ENCODE measurements around the gene POLN.

The POLN gene

GRCh38 chr4:2043396-2044118, 198.4 kb downstream of the POLN start:
- ChIA-PET CTCF (no interaction called here), POLR2A (no interaction called here)
- no peak for DNase-seq (ENCODE audit: low read depth, low spot score)
- TF ChIP-seq, protein P1, sequence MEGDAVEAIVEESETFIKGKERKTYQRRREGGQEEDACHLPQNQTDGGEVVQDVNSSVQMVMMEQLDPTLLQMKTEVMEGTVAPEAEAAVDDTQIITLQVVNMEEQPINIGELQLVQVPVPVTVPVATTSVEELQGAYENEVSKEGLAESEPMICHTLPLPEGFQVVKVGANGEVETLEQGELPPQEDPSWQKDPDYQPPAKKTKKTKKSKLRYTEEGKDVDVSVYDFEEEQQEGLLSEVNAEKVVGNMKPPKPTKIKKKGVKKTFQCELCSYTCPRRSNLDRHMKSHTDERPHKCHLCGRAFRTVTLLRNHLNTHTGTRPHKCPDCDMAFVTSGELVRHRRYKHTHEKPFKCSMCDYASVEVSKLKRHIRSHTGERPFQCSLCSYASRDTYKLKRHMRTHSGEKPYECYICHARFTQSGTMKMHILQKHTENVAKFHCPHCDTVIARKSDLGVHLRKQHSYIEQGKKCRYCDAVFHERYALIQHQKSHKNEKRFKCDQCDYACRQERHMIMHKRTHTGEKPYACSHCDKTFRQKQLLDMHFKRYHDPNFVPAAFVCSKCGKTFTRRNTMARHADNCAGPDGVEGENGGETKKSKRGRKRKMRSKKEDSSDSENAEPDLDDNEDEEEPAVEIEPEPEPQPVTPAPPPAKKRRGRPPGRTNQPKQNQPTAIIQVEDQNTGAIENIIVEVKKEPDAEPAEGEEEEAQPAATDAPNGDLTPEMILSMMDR (IDR thresholded peaks at IDR 0.05; ENCODE audit: insufficient read depth, low read length, missing control alignments), result no peak
- H3K4me3 ChIP-seq (ENCODE audit: low read depth, low read length), result no peak overlapping the region

GRCh38 chr4:2042947-2043395, 198.9 kb downstream of the POLN start:
- H3K4me3 ChIP-seq (ENCODE audit: low read depth, low read length), result peak overlapping the region; percentile 75
- CTCF ChIA-PET, result no interaction called here
- POLR2A ChIA-PET, result no interaction called here
- TF ChIP-seq, protein P1 (IDR thresholded peaks at IDR 0.05; ENCODE audit: insufficient read depth, low read length, missing control alignments), result no peak
- DNase-seq (ENCODE audit: low read depth, low spot score), result no peak

- CTCF ChIA-PET, result no interaction called here
- peak overlapping the region; percentile 75 for H3K4me3 ChIP-seq (ENCODE audit: low read depth, low read length)
- TF ChIP-seq, protein P1 (IDR thresholded peaks at IDR 0.05; ENCODE audit: insufficient read depth, low read length, missing control alignments), result no peak
- DNase-seq (ENCODE audit: low read depth, low spot score), result no peak
- POLR2A ChIA-PET, result no interaction called here
These were observed 199.5 kb downstream of the POLN start for GRCh38 chr4:2042204-2042946.

DNA sequence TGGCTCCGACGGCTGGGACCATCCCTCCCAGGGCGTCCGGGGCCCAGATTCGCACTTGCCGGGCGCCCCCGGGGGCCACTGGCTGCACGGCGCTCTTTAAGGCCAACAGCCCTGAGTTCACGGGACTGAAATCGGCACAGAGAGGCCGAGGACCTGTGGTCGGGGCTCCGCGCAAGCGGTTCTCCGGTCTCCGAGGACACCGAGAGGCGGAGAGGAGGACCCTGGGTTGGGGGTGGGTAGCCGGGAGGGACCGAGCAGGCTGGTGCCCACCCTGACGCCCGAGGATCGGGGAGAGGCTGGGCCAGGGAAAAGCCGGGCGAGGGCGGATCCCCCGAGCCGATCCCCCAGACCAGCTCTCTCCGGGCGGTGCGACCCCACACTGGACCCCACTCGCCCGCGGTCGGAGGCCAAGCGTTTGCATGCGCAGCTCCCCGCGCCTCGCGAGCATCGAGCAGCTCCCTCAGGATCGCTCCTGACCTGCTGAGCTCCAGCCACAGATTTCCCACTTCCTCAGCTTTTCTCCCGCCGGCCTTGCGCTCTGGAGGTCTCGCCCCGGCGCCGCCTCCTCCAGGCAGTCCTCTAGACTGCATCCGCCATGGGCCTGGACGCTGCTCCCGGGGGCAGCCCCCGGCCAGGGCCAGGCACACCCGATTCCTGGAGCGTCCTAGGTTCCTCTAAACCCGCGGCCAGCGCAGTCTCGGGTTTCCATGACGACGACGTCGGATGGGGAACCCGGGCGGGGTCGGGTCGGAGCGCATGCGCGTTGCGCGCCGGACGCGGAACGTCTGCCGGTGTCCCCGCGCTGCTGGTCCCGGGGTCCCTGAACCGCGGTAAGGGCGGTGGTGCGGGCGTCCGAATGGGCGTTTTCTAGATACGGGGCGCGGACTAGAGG, 200.4 kb downstream of the POLN start:
- CTCF ChIA-PET, result no interaction called here
- H3K4me3 ChIP-seq (ENCODE audit: low read depth, low read length), result peak overlapping the region; percentile 75
- TF ChIP-seq, protein P1 (IDR thresholded peaks at IDR 0.05; ENCODE audit: insufficient read depth, low read length, missing control alignments), result no peak
- no peak for DNase-seq (ENCODE audit: low read depth, low spot score)
- POLR2A ChIA-PET, result no interaction called here

- CTCF ChIA-PET, result no interaction called here
- H3K4me3 ChIP-seq (ENCODE audit: low read depth, low read length), result peak overlapping the region; percentile 75; the same call in 1 of the 2 replicates
- POLR2A ChIA-PET, result no interaction called here
These were observed 201.3 kb downstream of the POLN start for GRCh38 chr4:2040391-2041238.

More at GRCh38 chr4:2040391-2041238, 201.3 kb downstream of the POLN start:
- TF ChIP-seq, protein P1 (IDR thresholded peaks at IDR 0.05; ENCODE audit: insufficient read depth, low read length, missing control alignments), result no peak
- no peak for DNase-seq (ENCODE audit: low read depth, low spot score)

All from AG04449 (cell line).